ENCODE measurements around the gene UNC5CL.
A peak's percentile ranks its signal among the peaks of the same experiment; 100 is the strongest.

Gene UNC5CL

GRCh38 chr6:40999569-40999968, 39.5 kb downstream of the UNC5CL start:
- DNase-seq: no peak

GRCh38 chr6:40998661-40999060, 40.4 kb downstream of the UNC5CL start:
- no peak for DNase-seq

- peak; percentile 39 for DNase-seq
Observed at GRCh38 chr6:40997234-40997957, 41.6 kb downstream of the UNC5CL start.

- no peak for DNase-seq
Observed at GRCh38 chr6:40996591-40997233, 42.3 kb downstream of the UNC5CL start.

GRCh38 chr6:40992746-40993145, 46.3 kb downstream of the UNC5CL start:
- no peak for DNase-seq

- DNase-seq: no peak
Observed at GRCh38 chr6:40990301-40990700, 48.7 kb downstream of the UNC5CL start.

GRCh38 chr6:40989204-40990169, 49.5 kb downstream of the UNC5CL start:
- no peak for DNase-seq

GRCh38 chr6:40988634-40989033, 50.4 kb downstream of the UNC5CL start:
- no peak for DNase-seq

GRCh38 chr6:40986921-40987819, 51.9 kb downstream of the UNC5CL start:
- no peak for DNase-seq

- peak; percentile 53 for DNase-seq
Observed at GRCh38 chr6:40986364-40986763, 52.7 kb downstream of the UNC5CL start.

GRCh38 chr6:40983752-40984151, 55.3 kb downstream of the UNC5CL start:
- no peak for DNase-seq

- DNase-seq: no peak
Observed at GRCh38 chr6:40982917-40983316, 56.1 kb downstream of the UNC5CL start.

GRCh38 chr6:40978687-40979289, 60.2 kb downstream of the UNC5CL start:
- no peak for DNase-seq

GRCh38 chr6:40977695-40978094, 61.3 kb downstream of the UNC5CL start:
- DNase-seq: no peak

- no peak for DNase-seq
Observed at GRCh38 chr6:40977085-40977484, 61.9 kb downstream of the UNC5CL start.
